AG04450 (cell line): ENCODE data around the gene SH2D3A. TPM values are rescaled to one million over a fixed set of nuclear protein-coding genes. Genes with fewer than 3 reads are reported as not detected.
"Not testable (repeated sequence)": the region's sequence is repeated elsewhere in the genome, so short reads cannot be mapped to it uniquely, and the experiment has no call there.

ENCODE experiments used
- CTCF ChIA-PET: fragments of 300-600, 350-600 bp; formaldehyde crosslinking; extraction: SDS; loops from one replicate; lab custom pipeline; 2022; ENCODE audit warnings: antibody characterized with exemption, inconsistent platforms; lab: Charles Lee
- POLR2A ChIA-PET: fragments of 350-600 bp; formaldehyde crosslinking; extraction: SDS; loops from one replicate; lab custom pipeline; 2021; ENCODE audit warnings: antibody characterized with exemption, inconsistent platforms; lab: Yijun Ruan, JAX
- DNase-seq: peaks from one replicate; pipeline ENCODE4 v3.0.0-alpha.2; 2011; ENCODE audit warnings: low read depth, low spot score
- H3K27ac ChIP-seq: one replicate; pipeline ENCODE4 v1.5.1; 2012; ENCODE audit warnings: low read depth, low read length, control low read depth
- H3K27me3 ChIP-seq: one replicate; pipeline ENCODE4 v1.6.0; 2012; ENCODE audit warnings: low read length; ENCODE audit not compliant: control insufficient read depth, insufficient read depth
- H3K4me3 ChIP-seq: 2 replicates; pipeline ENCODE4 v1.5.1; 2011; ENCODE audit warnings: mild to moderate bottlenecking, low read depth, low read length, control low read depth
- H3K9me3 ChIP-seq: 2 replicates; pipeline ENCODE4 v1.5.1; 2012; ENCODE audit warnings: low read length; ENCODE audit not compliant: control insufficient read depth, insufficient read depth
- CTCF ChIP-seq: IDR thresholded peaks from 2 replicates; pipeline ENCODE4 v1.5.1; 2011; ENCODE audit warnings: low read depth, low read length, control low read depth, inconsistent platforms
- polyA plus RNA-seq: library from polyadenylated mRNA; depleted of rRNA; stranded (reverse); fragments of >200 nt; gene quantifications from 2 replicates; pipeline ENCODE4 v1.2.3, GENCODE V29; 2011

Gene SH2D3A
- polyA plus RNA-seq, 1 experiment: not detected

GRCh38 chr19:6752256-6753177 lies 14.7 kb downstream of the SH2D3A start:
- Histone ChIP-seq H3K4me3 (no peak overlapping the region), H3K9me3 (peaks cover 7% of the 10 kb centered on the region; the same call in 1 of the 2 replicates), H3K27ac (no peak overlapping the region), H3K27me3 (no peaks in the 10 kb centered on the region)
- CTCF ChIA-PET: no interaction called here
- POLR2A ChIA-PET: interaction anchor here (1.5 kb wide), 1 partner anchor 14 kb away, joined by 3 read pairs; no protein-coding TSS in a partner anchor
- no peak for DNase-seq
- no peak for TF ChIP-seq CTCF

GRCh38 chr19:6751189-6751588 lies 16.0 kb downstream of the SH2D3A start:
- DNase-seq: no peak
- no peak overlapping the region for H3K27ac ChIP-seq
- H3K9me3 ChIP-seq: peaks cover 7% of the 10 kb centered on the region; the same call in 1 of the 2 replicates
- H3K27me3 ChIP-seq: no peaks in the 10 kb centered on the region
- no peak for TF ChIP-seq CTCF
- no peak overlapping the region for H3K4me3 ChIP-seq
- POLR2A ChIA-PET: no interaction called here
- CTCF ChIA-PET: no interaction called here

GRCh38 chr19:6750062-6750461 lies 17.2 kb downstream of the SH2D3A start:
- POLR2A ChIA-PET: no interaction called here
- no peak for DNase-seq

GRCh38 chr19:6748543-6748942 lies 18.7 kb downstream of the SH2D3A start:
- DNase-seq, H3K27me3 ChIP-seq, POLR2A ChIA-PET, H3K9me3 ChIP-seq, H3K4me3 ChIP-seq, H3K27ac ChIP-seq: not testable (repeated sequence)
- CTCF ChIA-PET: interaction anchor here (0.6 to 0.7 kb wide), 2 partner anchors 703 to 1702 kb away, joined by 4 read pairs; no protein-coding TSS in a partner anchor

More at GRCh38 chr19:6750062-6750461, 17.2 kb downstream of the SH2D3A start:
- no peak overlapping the region for H3K27ac ChIP-seq
- no peak overlapping the region for H3K4me3 ChIP-seq
- no peaks in the 10 kb centered on the region for H3K27me3 ChIP-seq
- H3K9me3 ChIP-seq: peaks cover 7% of the 10 kb centered on the region; the same call in 1 of the 2 replicates
- CTCF ChIA-PET: no interaction called here
- TF ChIP-seq CTCF: no peak

- no peak for TF ChIP-seq CTCF
- no peaks in the 10 kb centered on the region for H3K27me3 ChIP-seq
- H3K9me3 ChIP-seq: no peaks in the 10 kb centered on the region; the same call in 1 of the 2 replicates
- ChIA-PET POLR2A (no interaction called here), CTCF (no interaction called here)
- H3K27ac ChIP-seq: no peak overlapping the region
- H3K4me3 ChIP-seq: no peak overlapping the region
- DNase-seq: no peak
These were observed 21.3 kb downstream of the SH2D3A start for GRCh38 chr19:6745965-6746364.
